H1 (cell line): ENCODE data around the gene PLPP2. TPM values are rescaled to one million over a fixed set of nuclear protein-coding genes. Genes with fewer than 3 reads are reported as not detected.

ENCODE experiments used
- CTCF ChIA-PET: fragments of 300-600 bp; sonication (Branson Sonifier 250); formaldehyde crosslinking; loops from one replicate; lab custom pipeline; 2021; ENCODE audit not compliant: partially characterized antibody; lab: Charles Lee
- POLR2A ChIA-PET: fragments of 300-600 bp; sonication (Branson Sonifier 250); formaldehyde crosslinking; loops from one replicate; lab custom pipeline; 2021; ENCODE audit warnings: inconsistent platforms; ENCODE audit not compliant: partially characterized antibody; lab: Charles Lee
- DNase-seq, 2 experiments: peaks; one replicate each; pipeline versions ENCODE4 v3.0.0 to v3.0.0-alpha.2; 2010 to 2022; ENCODE audit warnings: low spot score in 2 of 2, low read depth in 1 of 2, mixed read lengths in 1 of 2
- FAIRE-seq: peaks from 2 replicates; lab custom pipeline; 2011; peaks lifted over from hg19 to GRCh38; lab: Jason Lieb, UNC
- H2AFZ ChIP-seq: 2 replicates; pipeline ENCODE4 v1.8.1; 2012; ENCODE audit warnings: low read length, inconsistent platforms
- H2AK5ac ChIP-seq: 2 replicates; pipeline ENCODE4 v1.6.1; 2013; ENCODE audit warnings: low read depth, low read length
- H2BK120ac ChIP-seq: replicated peaks from 2 replicates; pipeline ENCODE3; 2013; ENCODE audit warnings: low read depth, low read length, inconsistent platforms
- H2BK12ac ChIP-seq: 2 replicates; pipeline ENCODE4 v1.6.1; 2013; ENCODE audit warnings: low read depth, low read length
- H2BK15ac ChIP-seq: 2 replicates; pipeline ENCODE4 v1.6.1; 2013; ENCODE audit warnings: low read length
- H2BK20ac ChIP-seq: 2 replicates; pipeline ENCODE4 v1.6.1; 2013; ENCODE audit warnings: low read length
- H2BK5ac ChIP-seq: 2 replicates; pipeline ENCODE4 v1.6.1; 2013; ENCODE audit warnings: low read depth, low read length
- H3K14ac ChIP-seq: 2 replicates; pipeline ENCODE4 v1.6.1; 2013; ENCODE audit warnings: inconsistent platforms; ENCODE audit not compliant: insufficient read length
- H3K18ac ChIP-seq: 2 replicates; pipeline ENCODE4 v1.6.1; 2013; ENCODE audit warnings: low read length; ENCODE audit errors: extremely low read depth
- H3K23ac ChIP-seq: 2 replicates; pipeline ENCODE4 v1.6.1; 2013; ENCODE audit warnings: inconsistent platforms; ENCODE audit not compliant: insufficient read length
- H3K23me2 ChIP-seq: 2 replicates; pipeline ENCODE4 v1.6.1; 2013; ENCODE audit warnings: low read depth, low read length
- H3K27ac ChIP-seq: 2 replicates; pipeline ENCODE4 v1.6.1; 2011; ENCODE audit warnings: low read depth, low read length, inconsistent platforms
- H3K27me3 ChIP-seq, 4 experiments: replicated peaks in 1 of 4; 1 replicate in 1 of 4; 2 replicates in 3 of 4; pipeline versions ENCODE4 v1.6.1 to v1.8.1; 2011 to 2013; ENCODE audit warnings: low read length in 3 of 4, mild to moderate bottlenecking in 3 of 4, inconsistent platforms in 2 of 4, mixed read lengths in 2 of 4, moderate library complexity in 1 of 4; ENCODE audit not compliant: control insufficient read depth in 3 of 4, insufficient read depth in 3 of 4; ENCODE audit errors: extremely low read depth in 1 of 4
- H3K36me3 ChIP-seq, 4 experiments: 2 replicates each; pipeline versions ENCODE4 v1.6.1 to v1.8.1; 2011 to 2013; ENCODE audit warnings: mild to moderate bottlenecking in 4 of 4, low read length in 3 of 4, moderate library complexity in 2 of 4, control low read depth in 1 of 4, inconsistent platforms in 1 of 4; ENCODE audit not compliant: insufficient read depth in 4 of 4, control insufficient read depth in 2 of 4
- H3K4ac ChIP-seq: replicated peaks from 2 replicates; pipeline ENCODE3; 2013; ENCODE audit warnings: low read length, low read depth, mixed read lengths, inconsistent platforms; ENCODE audit not compliant: insufficient read length
- H3K4me1 ChIP-seq, 4 experiments: replicated peaks in 1 of 4; 1 replicate in 1 of 4; 2 replicates in 3 of 4; pipeline versions ENCODE4 v1.6.1 to v1.8.1; 2011 to 2013; ENCODE audit warnings: low read length in 3 of 4, inconsistent platforms in 2 of 4, mixed read lengths in 1 of 4; ENCODE audit not compliant: insufficient read depth in 4 of 4, control insufficient read depth in 3 of 4
- H3K4me2 ChIP-seq, 2 experiments: 2 replicates each; pipeline versions ENCODE4 v1.6.1 to v1.8.1; 2011 to 2013; ENCODE audit warnings: low read depth in 2 of 2, low read length in 2 of 2, control low read depth in 1 of 2, inconsistent platforms in 1 of 2, mild to moderate bottlenecking in 1 of 2; ENCODE audit not compliant: insufficient read depth in 1 of 2
- H3K4me3 ChIP-seq, 4 experiments: fragments of 200-600, 300-600 bp in 1 of 4; sonication (generic), shearing (Covaris generic), sonication (Bioruptor Twin) in 1 of 4; 2 replicates each; pipeline versions ENCODE4 v1.5.1 to v1.8.1; 2011 to 2016; ENCODE audit warnings: low read length in 4 of 4, low read depth in 3 of 4, control low read depth in 2 of 4, inconsistent platforms in 2 of 4, mild to moderate bottlenecking in 2 of 4, mixed read lengths in 1 of 4, moderate library complexity in 1 of 4; ENCODE audit not compliant: insufficient read depth in 2 of 4; ENCODE audit errors: extremely low read depth in 1 of 4
- H3K56ac ChIP-seq: replicated peaks from 2 replicates; pipeline ENCODE3; 2013; ENCODE audit warnings: low read depth, mild to moderate bottlenecking, mixed read lengths, low read length, inconsistent platforms; ENCODE audit not compliant: insufficient read length
- H3K79me1 ChIP-seq: 2 replicates; pipeline ENCODE4 v1.6.1; 2013; ENCODE audit warnings: low read depth, low read length, control low read depth
- H3K79me2 ChIP-seq, 2 experiments: 2 replicates each; pipeline versions ENCODE4 v1.6.1 to v1.8.1; 2012 to 2013; ENCODE audit warnings: low read length in 2 of 2, mild to moderate bottlenecking in 2 of 2, inconsistent platforms in 1 of 2; ENCODE audit not compliant: insufficient read depth in 2 of 2, control insufficient read depth in 1 of 2
- H3K9ac ChIP-seq, 4 experiments: replicated peaks in 1 of 4; 1 replicate in 1 of 4; 2 replicates in 3 of 4; pipeline versions ENCODE4 v1.6.1 to v1.8.1; 2011 to 2013; ENCODE audit warnings: low read depth in 3 of 4, low read length in 3 of 4, control low read depth in 2 of 4, mild to moderate bottlenecking in 2 of 4, moderate library complexity in 2 of 4, inconsistent platforms in 1 of 4; ENCODE audit errors: extremely low read depth in 1 of 4
- H3K9me3 ChIP-seq, 2 experiments: 2 replicates each; pipeline versions ENCODE4 v1.6.1 to v1.8.1; 2012 to 2013; ENCODE audit warnings: mild to moderate bottlenecking in 2 of 2, moderate library complexity in 2 of 2, control low read depth in 1 of 2, inconsistent platforms in 1 of 2, low read depth in 1 of 2, low read length in 1 of 2, mixed read lengths in 1 of 2; ENCODE audit not compliant: insufficient read depth in 2 of 2
- H4K20me1 ChIP-seq, 2 experiments: replicated peaks in 1 of 2; 2 replicates each; pipeline versions ENCODE3 to v1.8.1; 2011 to 2013; ENCODE audit warnings: inconsistent platforms in 2 of 2, low read length in 2 of 2, mild to moderate bottlenecking in 1 of 2; ENCODE audit not compliant: insufficient read depth in 2 of 2, control insufficient read depth in 1 of 2
- H4K5ac ChIP-seq: 2 replicates; pipeline ENCODE4 v1.6.1; 2013; ENCODE audit warnings: low read length, low read depth, mixed read lengths, inconsistent platforms; ENCODE audit not compliant: insufficient read length
- H4K8ac ChIP-seq: 2 replicates; pipeline ENCODE4 v1.8.0; 2013; ENCODE audit warnings: mild to moderate bottlenecking, moderate library complexity, low read length, inconsistent platforms; ENCODE audit not compliant: insufficient read depth; ENCODE audit errors: extremely low read depth
- H4K91ac ChIP-seq: replicated peaks from 2 replicates; pipeline ENCODE3; 2013; ENCODE audit warnings: low read length, mixed read lengths, inconsistent platforms; ENCODE audit not compliant: insufficient read length
- CBX8 ChIP-seq: fragments of 300-800, 300-1000 bp; sonication (generic); IDR thresholded peaks from 2 replicates; pipeline ENCODE4 v1.7.1; 2016; ENCODE audit warnings: low read depth, low read length, borderline replicate concordance
- HDAC2 ChIP-seq, 2 experiments: fragments of 300-600 bp in 1 of 2; sonication (generic) in 1 of 2; IDR thresholded peaks; 2 replicates each; pipeline ENCODE4 v1.6.1; 2011 to 2012; ENCODE audit warnings: low read depth in 2 of 2, low read length in 2 of 2, mild to moderate bottlenecking in 2 of 2, moderate library complexity in 2 of 2, borderline replicate concordance in 1 of 2, inconsistent platforms in 1 of 2
- SAP30 ChIP-seq: fragments of 300-600 bp; sonication (generic); IDR thresholded peaks from 2 replicates; pipeline ENCODE4 v1.7.1; 2012; ENCODE audit warnings: low read length, moderate library complexity, mild to moderate bottlenecking, inconsistent platforms; ENCODE audit not compliant: insufficient read depth, insufficient replicate concordance
- WGBS, 2 experiments: shearing (Covaris generic) in 1 of 2; methylation state at CpG; one replicate each; pipeline versions ENCODE4 v1.1.6 to v1.1.7; 2013 to 2015; ENCODE audit warnings: low lambda C conversion rate in 2 of 2, mixed read lengths in 2 of 2, inconsistent platforms in 1 of 2, low coverage in 1 of 2, missing lambda C conversion rate in 1 of 2; ENCODE audit not compliant: insufficient replicate concordance in 2 of 2, insufficient coverage in 1 of 2, insufficient read length in 1 of 2; ENCODE audit errors: extremely low coverage in 1 of 2, missing lambda C conversion rate in 1 of 2; 5-methylcytosine and 5-hydroxymethylcytosine counted together
- polyA plus RNA-seq, 7 experiments: library from polyadenylated mRNA; depleted of rRNA in 3 of 7; stranded (reverse) in 5 of 7; unstranded in 2 of 7; fragments of >200 nt in 5 of 7; fragments of 200-250 nt in 2 of 7; gene quantifications; 1 replicate in 5 of 7; 2 replicates in 1 of 7; 4 replicates in 1 of 7; pipeline versions ENCODE4 v1.2.1 to v1.2.3, GENCODE V29; 2011 to 2013; ENCODE audit warnings: missing spikeins in 2 of 7, mixed read lengths in 2 of 7
- total RNA-seq: library from RNA; stranded (reverse); fragmentation: NEBNext Ultra II Directional; extraction: Animal tissue kit (Norgen Biotek cat#: 25700); gene quantifications from 2 replicates; pipeline ENCODE4 v1.2.1, GENCODE V29; 2021

The PLPP2 gene
- total and polyA plus RNA-seq, 2 of the 8 experiments (the other 6 are each of a cell fraction or from before 2014, with no cell fraction given): 101 to 195 TPM

- no peak overlapping the region for H2BK120ac ChIP-seq
- H3K23ac ChIP-seq: no peak overlapping the region
- H3K4ac ChIP-seq: no peak overlapping the region
- peaks cover 5 to 47% (median 21%) of the 10 kb centered on the region in 4 experiments for H3K36me3 ChIP-seq
- no peak overlapping the region for H3K4me2 ChIP-seq
- peaks cover 15 to 37% of the 10 kb centered on the region in 2 experiments for H3K79me2 ChIP-seq
- DNase-seq: no peak
- no peak overlapping the region for H3K27ac ChIP-seq
- no peaks in the 10 kb centered on the region for H3K4me1 ChIP-seq
- ChIA-PET CTCF (interaction anchor here (0.7 kb wide), 1 partner anchor 39 kb away, joined by 4 read pairs; no protein-coding TSS in a partner anchor), POLR2A (no interaction called here)
- peaks cover 1 to 22% of the 10 kb centered on the region in 2 experiments for H4K20me1 ChIP-seq
- TF ChIP-seq SAP30 (no peak), HDAC2 (IDR thresholded peaks at IDR 0.05; ENCODE audit: borderline replicate concordance in 1 of 2, low read depth in 2 of 2, low read length in 2 of 2) (no peak), CBX8 (no peak)
- H2BK20ac ChIP-seq: no peak overlapping the region
- H2AK5ac ChIP-seq: no peak overlapping the region
- H2BK15ac ChIP-seq: no peak overlapping the region
- peaks cover 8 to 14% of the 10 kb centered on the region in 2 experiments; a peak in 3 of 4 replicates for H3K9me3 ChIP-seq
- H3K27me3 ChIP-seq: no peaks in the 10 kb centered on the region
- H3K18ac ChIP-seq: no peak overlapping the region
- peaks cover 3% of the 10 kb centered on the region; the same call in 1 of the 2 replicates for H3K23me2 ChIP-seq
- no peak overlapping the region for H4K91ac ChIP-seq
- WGBS, 2 experiments: 92% methylated on average over 5 of the region's 5 CpGs; no CpG with 5 or more reads in 1 of the 2 experiments
- no peak overlapping the region for H3K9ac ChIP-seq
- no peak overlapping the region for H2AFZ ChIP-seq
- no peak overlapping the region for H4K5ac ChIP-seq
- H3K4me3 ChIP-seq: no peak overlapping the region
- H2BK5ac ChIP-seq: no peak overlapping the region
- no peak for FAIRE-seq
- no peak overlapping the region for H2BK12ac ChIP-seq
- peaks cover 13% of the 10 kb centered on the region for H3K79me1 ChIP-seq
- no peak overlapping the region for H3K14ac ChIP-seq
- H3K56ac ChIP-seq: no peak overlapping the region
- H4K8ac ChIP-seq: no peak overlapping the region
Measured at GRCh38 chr19:318509-318774, 27.2 kb upstream of the PLPP2 start.
